Measurements from ENCODE around the gene SHISA3.

The SHISA3 gene

DNA sequence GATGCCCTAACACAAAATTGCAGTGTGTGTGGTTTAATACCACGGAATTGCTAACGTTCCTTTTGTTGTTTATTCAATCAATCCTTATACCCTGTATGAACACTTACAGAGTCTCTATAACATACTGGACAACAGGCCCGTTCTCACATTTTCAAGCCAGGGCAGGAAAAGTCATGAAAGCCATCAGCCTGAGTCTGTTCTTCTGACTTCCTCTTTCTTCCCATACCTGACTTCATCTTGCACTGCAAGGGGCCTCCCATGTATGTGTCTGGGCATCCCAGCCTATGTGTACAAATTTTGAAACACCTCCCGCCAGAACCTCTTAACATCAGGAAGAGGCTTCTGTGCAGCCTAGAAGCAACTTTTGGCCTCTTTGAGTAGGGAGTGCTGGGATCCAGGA is 4.9 kb upstream of the SHISA3 start:
- DNase-seq: no peak

DNA sequence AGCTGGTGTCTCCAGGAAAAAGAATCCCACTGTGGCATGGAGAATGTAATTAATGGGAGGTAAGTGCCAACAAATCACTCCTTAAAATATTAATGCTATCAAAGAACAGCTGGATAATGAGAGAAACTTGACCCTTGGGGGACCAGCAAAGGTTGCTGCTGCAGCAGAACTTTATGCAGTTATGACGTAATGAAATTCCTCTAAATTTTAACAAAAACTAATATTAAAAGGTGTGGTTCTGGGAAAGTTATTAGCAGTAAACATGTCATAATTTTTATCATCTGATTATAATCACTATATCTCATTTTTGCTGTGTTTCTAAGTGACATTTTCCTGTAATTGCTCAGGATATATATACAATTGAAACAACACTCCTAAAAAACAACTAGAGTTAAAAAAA is 1.7 kb upstream of the SHISA3 start:
- DNase-seq: no peak

DNA sequence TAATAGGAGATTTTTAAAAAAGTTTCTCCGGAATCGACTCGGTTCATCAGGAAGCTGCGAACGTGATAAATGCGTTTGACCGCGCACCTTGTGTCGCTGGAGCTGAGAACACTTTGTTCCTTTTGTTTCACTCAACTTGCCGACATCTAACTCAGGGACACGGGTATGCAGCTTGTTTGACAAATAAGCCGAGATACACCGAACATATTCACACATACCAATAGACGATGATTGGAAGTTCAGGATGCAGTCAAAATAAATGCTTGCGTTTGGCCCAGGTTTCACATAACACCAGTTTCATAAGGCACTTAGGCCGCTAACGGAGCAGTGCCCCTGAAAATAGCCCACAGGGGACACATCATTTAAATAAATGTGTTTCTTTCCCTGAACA is 932 bp upstream of the SHISA3 start:
- DNase-seq: no peak

DNA sequence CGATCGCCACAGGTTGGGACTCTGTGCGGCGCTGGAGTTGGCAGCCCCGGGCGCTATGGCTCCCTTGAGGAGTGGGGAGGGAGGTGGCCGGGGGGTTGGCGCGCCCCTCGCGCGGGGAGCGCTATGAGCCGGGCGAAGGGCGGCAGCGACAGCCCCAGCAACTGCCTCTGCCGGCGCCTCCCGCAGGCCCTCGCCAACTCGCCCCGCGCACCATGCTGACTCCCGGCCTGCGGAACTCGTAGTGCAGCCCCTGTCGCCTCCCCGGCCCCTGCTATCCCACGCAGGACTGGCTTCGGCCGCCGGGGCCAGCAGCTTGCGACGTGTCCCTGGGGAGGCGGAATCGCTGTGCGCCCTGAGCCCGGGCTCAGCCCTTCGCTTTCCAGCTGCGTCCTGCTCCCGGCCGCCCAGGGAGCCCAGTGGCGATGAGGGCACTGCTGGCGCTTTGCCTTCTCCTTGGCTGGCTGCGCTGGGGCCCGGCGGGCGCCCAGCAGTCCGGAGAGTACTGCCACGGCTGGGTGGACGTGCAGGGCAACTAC is 415 bp downstream of the SHISA3 start:
- DNase-seq: no peak

DNA sequence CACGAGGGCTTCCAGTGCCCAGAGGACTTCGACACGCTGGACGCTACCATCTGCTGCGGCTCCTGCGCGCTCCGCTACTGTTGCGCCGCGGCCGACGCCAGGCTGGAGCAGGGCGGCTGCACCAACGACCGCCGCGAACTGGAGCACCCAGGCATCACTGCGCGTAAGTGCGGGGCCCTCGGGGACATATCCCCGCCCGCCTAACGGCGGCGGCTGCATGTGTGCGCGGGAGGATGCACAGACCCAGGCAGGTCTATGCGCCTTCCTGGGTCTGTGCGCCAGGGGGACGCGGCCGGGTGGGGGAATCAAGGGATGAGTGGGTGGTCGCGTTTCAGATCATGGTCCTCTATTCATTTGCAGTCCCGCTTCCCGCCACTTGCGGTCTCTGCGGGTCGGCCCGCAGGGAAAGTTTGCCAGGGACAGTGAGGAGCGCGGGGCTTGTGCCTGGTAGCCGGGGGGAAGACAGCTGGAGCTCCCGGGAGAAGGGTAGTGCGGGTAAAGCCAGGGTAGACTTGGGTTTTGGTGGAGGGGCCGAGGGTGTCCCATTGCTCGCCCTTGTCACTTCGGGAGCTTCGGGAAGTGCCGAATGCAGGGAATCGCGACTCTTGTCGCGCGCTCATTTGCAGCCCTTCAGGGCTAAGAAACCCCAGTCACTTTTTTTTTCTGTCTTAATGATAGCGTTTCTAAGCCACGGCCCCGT is 1.0 kb downstream of the SHISA3 start:
- no peak for DNase-seq

DNA sequence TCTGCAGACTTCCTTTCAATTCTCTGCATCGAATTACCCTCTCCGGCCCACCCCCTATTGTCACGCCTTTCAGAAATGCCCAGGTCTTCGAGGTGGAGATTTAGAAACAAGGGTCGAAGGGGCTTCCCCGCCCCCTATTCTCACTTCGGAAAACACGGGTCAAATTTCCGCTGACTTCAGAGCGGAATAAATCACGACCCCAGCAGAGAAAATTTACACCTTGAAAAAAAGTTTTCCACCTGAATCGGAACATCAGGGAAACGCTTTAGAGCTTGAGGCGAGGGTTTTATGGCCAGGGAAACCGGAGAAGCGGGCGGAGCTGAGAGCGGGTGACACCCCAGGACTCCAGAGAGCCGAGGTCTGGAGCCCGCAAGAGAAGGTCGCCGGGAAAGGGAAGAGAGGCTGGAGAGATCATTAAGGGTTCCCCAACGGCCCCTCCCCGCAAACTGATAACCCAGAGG is 1.6 kb downstream of the SHISA3 start:
- DNase-seq: no peak

DNA sequence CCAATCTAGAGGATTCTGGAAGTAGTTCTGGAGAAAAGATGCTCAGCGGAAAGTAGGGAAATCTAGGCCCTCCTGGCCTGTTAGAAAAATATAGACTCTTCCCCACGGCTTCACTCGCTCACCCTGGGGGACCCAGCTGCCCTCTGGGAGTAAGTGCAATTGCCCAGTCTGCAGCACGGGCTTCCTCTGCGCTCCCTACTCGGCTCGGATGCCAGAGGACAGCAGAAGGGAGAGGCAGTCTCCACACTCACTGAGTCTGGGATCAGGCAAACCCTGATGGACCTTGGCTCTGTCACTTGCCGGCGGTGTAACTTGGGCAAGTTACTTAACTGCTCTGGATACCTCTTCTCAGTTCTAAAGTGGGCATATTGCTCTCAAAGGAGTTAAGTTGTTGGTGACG is 2.1 kb downstream of the SHISA3 start:
- no peak for DNase-seq

DNA sequence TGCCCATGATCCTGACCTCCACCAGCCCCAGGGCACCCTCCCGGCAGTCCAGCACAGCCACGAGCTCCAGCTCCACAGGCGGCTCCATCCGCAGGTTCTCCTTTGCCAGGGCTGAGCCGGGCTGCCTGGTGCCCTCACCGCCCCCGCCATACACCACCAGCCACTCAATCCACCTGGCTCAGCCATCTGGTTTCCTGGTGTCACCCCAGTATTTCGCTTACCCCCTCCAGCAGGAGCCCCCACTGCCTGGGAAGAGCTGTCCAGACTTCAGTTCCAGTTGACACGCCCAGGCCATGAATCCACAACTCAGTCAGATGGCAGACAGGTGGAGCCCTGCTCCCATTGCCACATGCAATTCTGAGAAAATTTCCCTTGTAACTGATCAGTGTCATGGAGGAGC is 3.9 kb downstream of the SHISA3 start:
- no peak for DNase-seq

DNA sequence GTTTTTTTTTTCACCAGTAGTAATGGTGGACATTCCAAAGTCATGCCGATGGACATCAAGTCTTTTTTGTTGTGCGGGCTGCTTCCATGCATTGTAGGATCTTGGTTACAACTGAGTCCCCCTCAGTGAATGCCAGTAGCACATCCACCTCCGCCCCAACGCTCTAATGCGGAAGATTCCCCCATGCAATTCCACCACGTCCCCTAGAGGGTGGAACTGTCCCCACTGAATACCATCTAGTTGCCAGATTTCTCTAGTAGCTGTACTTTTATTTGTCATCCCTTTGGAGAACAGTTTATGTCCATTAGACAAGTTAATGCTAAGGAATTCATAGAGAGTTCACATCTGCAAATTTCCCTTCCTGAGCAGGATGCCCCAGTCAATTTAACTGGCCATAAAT is 6.7 kb downstream of the SHISA3 start:
- DNase-seq: no peak

DNA sequence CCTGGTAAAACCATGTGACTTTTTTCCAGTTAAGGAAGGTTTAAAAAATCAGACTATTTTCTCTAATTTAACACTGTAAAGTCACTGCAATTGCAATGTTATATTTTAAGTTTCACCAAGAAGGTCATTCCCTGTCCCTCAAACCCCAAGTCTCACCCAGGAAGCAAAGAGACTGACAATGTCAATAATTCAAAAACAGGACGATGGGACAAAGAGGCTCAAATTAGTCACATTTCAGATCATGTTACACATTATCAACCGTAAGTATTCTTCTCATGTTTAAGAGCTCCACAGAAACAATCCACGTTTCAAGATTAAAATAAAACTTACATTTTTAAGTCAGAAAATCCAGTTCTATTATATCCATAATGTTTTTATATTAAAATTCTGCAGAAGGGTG is 13.2 kb downstream of the SHISA3 start:
- no peak for DNase-seq

DNA sequence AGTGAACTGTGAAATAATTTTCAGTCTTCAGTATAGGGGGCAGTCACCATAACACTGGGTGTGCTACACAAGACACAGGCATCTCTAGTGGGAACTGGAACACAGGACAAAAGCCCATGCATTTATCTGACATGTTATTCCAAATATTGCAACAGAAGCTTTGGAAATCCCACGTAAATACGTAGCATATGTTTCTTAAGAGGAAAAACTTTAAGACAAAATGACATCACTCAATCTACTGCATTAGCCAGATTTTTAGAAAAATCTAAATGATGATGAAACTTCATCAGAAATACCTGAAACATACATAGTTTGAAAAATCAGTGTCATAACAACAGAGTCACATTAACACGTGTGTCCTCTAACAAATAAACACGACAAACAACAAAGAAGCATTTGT is 14.5 kb downstream of the SHISA3 start:
- DNase-seq: no peak

DNA sequence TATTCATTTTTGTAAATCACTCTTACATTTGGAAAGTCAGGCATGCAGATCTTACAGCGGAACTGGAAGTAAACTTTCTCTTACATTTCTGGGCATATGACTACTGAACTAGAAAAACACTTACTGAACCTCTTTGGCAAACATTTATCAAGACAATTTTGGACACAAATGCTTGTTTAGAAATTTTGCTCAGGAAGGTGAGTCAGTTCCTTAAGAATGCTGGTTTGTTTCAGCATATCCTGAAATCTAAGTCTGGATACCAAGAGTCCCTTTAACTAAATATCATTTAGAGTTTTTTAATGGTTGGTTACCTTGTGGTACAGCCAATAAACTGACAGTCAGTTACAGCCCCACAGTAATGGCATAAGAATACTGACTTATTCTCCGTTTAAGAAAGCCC is 15.0 kb downstream of the SHISA3 start:
- no peak for DNase-seq

DNA sequence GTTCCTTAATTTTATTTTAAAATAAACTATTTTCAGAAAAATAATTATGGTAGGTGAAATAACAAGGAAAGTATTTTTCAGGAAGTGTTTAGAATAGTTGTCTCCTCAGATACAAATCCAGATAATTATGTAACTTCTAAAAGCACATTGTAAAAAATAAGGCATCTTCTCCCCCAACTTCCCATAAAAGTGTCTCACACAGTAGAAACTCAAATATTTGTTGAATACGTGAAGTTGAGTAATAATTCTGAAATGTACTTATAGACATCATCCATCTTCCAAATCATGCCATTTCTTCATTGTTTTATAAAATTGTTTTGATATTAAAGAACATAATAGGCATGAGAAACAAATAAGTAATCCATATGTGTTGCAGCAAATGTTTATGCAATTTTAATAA is 18.0 kb downstream of the SHISA3 start:
- no peak for DNase-seq

DNA sequence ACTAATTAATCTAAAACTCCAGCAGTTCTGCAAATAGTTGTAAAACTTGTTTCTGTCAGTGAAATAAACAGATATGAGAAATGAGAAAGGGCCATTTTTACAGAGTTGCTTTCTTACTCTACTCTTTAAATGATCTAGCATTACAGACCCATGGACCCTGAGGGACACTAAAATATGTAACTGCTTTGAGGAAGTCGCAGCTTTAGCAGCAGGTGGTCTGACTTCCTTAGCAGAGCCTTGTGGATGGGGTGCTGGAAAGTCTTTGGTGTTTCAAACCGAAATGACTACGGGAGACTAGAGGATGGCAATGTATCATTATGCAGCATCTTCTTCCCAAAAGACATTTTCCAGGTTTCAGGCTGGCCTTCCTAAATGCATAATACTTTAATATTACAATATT is 18.7 kb downstream of the SHISA3 start:
- no peak for DNase-seq

DNA sequence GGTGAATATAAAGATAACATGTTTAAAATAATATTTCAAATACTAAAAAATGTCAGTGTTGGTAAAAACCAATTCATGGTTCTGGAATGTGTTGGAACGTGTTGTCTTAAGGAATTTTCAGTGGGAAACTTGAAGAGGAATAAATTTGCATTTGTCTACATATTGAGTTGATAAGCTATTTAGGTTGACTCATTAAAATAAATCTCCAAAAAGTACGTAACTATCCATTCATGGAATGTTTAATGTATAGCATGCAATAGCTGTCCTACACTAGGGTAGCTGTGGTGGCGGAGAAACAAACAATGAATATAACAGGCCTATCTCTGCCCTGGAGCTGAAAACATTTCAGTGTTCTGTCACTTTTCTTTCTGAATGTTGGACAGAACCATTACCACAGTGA is 20.3 kb downstream of the SHISA3 start:
- no peak for DNase-seq

DNA sequence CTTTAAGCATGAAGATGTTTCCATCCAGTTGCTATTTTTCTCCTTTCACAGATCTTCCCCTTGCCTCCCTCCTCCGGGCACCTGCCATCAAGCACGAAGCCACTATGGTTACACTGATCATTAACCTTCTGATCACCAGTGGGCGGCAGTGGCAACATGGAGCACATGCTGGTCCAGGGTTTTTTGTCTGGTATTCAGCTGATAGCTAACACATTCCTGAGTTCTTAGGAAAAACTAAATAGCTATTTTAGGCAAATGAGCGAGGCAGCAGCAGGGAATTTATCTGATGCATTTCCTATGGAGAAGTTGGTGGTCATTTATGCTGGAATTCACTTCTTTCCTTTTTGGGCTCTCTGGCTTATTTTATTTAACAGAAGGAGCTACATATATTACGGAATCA is 22.9 kb downstream of the SHISA3 start:
- no peak for DNase-seq

DNA sequence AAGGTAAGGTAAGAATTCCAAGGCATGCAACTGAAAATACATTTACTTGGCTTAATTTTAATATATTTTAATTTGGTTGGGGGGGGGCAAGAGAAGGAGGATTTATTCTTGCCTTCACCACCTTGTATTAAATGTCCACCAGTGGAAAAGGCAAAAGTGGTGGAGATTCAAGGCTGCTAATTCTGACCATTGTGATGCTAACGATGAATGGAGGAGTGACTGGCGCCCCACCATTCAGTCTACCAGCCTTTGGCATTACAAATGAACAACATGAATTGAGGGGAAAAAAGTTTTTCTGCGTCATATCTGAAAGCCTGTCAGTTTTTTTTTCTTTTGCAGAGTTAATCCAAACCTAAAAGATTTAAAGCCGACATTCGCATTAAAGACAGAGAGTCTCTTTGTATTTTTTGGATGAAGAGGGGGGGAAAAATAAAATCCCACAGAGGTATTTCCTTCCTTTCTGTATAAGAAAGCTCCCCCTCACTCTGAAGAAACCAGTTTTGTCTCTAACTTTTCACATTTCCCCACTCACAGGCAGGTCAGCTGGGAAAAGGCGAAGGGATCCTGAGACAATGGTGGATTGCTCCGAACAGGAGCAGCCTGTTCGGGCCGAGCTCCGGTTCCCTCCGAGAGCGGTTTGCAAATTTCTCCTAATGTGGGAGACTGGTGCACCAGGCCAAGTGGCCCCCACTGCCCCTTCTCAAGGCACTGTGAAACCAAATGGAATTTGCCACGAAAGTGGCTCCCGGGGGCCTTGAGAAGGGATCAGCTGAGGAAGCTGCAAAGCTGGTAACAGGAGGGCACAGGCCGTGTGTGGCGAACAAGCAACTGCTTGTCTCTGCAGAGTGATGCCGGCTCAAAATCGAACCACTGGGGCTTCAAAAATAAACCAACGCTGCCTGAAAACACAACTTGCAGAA is 28.1 kb downstream of the SHISA3 start:
- no peak for DNase-seq

DNA sequence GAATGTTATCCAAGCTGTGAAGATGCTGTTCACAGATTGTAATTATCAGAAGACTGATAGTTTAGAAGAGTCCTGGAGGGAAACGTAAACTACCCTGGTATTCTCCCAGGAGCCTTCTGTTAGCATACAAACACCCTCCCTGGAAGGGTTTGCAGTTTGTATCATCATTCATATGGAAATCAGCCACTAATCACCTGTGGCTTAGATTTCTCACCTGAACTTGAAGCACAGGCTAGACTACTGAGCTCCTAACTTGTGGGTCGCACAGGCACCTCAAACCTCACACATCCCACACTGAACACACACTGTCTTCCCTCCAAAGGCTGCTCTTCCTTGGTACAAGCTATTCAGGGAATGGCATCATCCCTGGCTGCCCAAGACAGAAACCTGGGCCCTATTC is 30.7 kb downstream of the SHISA3 start:
- DNase-seq: no peak

DNA sequence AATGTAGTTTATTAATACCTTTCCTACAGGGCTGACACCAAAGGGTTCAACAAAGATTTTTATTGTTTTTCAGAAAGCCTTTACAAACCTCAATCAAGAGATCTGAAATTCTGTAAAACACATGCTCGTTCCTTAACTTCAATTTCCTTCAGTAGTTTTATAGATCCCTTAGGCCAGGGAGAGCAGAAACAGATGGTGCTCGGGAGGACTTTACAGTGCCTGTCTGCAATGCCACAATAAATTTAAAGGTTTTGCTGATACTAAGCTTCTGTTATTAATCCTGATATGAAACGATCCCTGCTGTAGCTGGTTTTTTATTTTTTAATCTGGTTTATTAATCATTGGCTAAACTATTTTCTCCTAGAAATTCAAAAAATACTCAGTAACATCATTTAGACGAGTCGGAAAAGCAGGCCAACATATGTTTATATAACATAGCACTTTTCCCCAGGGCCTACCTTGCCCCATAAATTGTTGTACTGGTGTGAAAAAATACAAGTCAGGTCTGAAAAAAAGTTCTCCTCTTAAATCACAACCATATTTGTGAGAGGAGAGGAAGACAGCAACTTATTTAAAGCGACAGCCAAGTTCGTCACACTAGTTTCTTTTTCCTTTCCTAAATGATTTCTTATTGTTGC is 39.8 kb downstream of the SHISA3 start:
- no peak for DNase-seq

DNA sequence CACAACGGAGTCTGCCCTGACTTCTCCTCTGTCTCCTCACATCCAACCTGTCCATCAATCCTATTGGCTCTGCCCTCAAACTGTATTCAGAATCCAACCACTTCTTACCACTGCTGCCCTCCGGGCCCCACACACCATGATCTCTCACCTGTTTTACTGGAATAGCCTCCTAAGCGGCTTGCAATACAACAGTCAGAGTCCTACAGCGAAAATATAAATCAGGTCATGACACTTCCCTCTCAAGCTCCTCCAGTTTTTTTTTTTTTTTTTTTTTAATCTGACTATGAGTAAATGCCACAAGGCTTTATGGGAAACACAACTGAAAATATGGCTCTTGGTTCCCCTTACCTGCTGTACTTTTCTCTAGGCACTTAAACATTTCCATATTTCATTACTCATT is 42.8 kb downstream of the SHISA3 start:
- DNase-seq: no peak

DNA sequence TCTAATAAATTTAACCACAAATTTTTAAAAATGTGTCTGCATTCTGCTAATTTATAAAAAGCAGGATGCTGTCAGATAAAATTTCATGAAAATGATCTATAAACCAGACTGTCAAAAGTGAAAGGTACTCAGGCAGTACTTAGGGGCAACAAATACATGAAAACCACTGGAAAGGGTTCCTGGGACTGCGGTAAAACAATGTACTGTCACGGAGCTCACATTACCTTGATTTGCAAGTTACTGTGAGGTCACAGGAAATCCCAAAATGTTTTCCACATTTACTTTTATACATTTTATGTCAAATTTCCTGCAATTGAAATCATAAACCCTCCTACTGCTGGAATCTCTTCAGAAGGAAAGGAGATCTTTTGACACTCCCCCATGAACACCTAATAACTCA is 45.3 kb downstream of the SHISA3 start:
- DNase-seq: no peak

DNA sequence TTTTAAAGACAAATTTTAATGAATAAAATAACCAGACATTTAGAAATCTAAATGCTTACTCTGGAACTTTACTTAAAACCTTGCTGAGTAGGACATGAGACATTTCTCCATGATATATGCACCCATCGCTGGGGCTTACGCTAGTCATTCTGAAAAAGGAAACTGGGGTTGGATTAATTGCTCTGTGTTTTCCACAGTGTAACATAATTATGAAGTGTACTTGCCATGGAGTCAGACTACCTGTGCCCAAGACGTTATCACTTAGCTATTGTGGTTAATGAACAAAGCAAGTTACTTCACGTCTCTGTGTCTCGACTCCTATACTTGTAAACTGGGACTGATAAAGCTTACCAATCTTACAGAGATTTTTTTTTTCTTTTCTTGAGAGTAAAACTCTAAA is 47.8 kb downstream of the SHISA3 start:
- no peak for DNase-seq

DNA sequence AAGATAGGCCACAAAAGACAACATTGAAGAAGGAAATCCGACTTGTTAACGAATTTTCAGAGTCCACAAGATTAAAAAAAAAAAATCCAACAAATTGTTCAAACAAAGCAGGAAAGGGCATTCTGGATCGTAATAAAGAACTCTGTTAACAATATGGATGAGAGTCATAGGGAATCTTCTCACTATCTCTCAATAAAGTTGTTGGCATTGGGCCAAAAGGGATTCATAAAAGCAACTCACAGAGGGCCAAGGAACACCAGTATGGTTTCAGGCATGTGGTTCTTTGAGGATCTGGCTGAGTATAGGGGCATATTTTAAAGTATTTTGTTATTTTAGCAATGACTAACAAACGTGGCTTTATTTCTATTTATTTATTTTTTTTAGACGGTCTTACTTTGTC is 49.5 kb downstream of the SHISA3 start:
- DNase-seq: no peak
